Hindlimb muscle (tissue), 1 donor: ENCODE measurements around the gene GALNT16. TPM values are rescaled to one million over a fixed set of nuclear protein-coding genes. Genes with fewer than 3 reads are reported as not detected.
"Not testable (repeated sequence)": the region's sequence is repeated elsewhere in the genome, so short reads cannot be mapped to it uniquely, and the experiment has no call there.

Experiments
- DNase-seq: peaks from one replicate; pipeline ENCODE4 v3.0.0-alpha.2; 2013
- polyA plus RNA-seq: library from polyadenylated mRNA; unstranded; fragments of 120-200 nt; gene quantifications from one replicate; pipeline ENCODE4 v1.2.1, GENCODE V29; 2013; ENCODE audit not compliant: insufficient read length

Gene GALNT16
- polyA plus RNA-seq, 1 donor = 25.7 TPM

DNA sequence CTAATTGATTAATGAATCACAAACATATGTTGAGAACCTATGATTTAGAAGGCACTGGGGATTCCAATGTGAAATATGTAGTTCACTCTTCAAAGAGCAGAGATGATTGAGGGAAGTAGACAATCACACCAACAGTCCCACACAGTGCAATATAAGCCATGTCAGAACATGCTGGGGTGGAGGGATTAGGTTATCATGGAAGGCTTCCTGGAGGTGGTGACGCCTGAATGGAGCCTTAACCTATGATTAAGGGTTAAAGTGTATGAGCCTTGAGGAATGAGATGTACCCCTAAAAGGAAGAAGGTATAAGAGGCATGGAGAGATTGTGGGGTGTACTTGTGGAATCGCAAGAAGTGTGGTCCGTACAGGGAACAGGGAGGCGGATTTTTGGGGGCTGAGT lies 106.8 kb downstream of the GALNT16 start:
- no peak for DNase-seq

DNA sequence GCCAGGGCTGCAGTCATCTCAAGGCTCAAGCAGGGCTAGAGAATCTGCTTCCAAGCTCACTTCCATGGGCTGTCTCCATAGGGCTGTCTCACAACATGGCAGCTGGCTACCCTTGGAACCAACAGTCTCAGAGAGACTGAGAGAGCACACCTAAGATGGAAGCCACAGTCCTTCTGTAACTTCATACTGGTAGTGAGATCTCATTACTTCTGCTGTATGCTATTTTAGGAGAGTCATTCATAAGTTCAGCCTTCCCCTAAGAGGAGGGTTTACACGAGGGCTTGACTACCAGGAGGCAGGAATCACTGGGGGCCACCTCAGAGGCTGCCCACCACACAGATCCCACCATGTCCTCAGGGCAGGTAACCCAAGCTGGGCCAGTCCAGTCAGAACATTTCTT lies 108.4 kb downstream of the GALNT16 start:
- DNase-seq = no peak

DNA sequence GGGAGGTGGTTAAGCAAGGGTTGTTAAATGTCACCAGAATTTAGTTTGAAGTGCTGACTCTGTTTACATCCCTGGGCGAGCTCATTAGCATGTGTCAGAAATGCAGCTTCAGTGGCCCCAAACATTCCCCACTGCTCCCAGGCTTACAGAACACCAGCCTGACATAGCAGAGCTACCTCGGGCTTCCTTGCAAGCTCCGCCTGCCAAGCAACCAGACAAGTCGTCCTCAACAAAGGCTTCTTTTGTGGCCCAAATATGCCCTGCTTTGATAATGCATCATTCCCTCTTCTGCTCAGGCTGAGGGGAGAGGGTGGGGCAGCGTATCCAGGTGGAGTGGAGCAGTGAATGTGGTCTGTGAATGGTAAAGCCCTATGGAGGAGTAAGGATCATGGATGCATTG lies 110.1 kb downstream of the GALNT16 start:
- DNase-seq = no peak

DNA sequence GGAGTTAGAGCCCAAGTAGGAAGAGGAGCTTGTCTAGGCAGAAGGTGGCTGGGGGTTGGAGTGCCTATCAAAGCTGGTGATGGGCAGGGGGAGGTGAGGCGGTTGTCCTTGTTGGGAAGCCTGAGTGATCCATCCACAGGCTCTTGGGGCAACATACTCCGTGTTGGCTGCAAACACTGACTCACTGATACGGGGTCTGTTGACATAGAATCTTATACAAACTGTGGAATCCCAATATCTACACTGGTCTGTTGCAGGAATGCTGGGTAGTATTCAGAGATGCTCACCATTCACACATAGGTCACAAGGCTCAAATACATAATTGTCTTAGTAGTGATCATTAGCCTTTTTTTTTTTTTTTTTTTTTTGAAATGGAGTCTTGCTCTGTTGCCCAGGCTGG lies 112.2 kb downstream of the GALNT16 start:
- no peak for DNase-seq

DNA sequence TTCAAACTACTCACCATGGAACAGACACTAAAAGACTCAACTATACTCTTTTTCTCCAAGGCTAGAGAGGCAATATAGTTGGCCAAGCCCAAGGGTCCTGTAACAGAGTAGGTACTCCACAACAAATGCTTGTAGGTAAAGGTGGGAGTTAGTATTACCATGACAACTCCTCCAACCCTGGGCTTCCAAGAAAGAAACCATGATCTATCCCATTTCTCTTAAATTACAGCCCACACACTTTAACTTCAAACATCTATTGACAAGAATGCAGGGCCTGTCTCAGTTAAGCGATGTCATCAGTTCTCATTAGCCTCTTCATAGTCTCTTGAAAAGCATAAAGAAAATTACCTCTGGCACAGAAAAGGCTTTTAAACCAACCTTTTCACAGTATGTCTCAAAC lies 113.1 kb downstream of the GALNT16 start:
- no peak for DNase-seq

DNA sequence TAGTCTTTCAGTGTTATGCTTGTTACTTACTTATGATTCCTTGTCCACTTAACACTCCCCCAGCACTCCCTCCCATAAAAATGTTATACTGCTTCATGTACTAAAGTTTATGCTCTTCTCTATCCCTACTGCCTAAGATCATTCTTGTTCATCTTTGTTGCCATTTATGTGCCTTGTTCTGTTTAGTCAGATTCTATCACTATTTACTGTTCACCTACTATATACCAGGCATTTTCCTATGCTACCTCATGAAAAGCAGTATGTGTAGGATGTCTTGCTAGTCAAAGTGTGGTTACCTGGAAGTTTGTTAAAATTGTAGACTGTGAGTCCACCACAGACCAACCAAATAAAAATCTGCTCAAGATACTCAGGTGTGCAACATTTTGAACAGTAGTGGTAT lies 114.3 kb downstream of the GALNT16 start:
- no peak for DNase-seq

DNA sequence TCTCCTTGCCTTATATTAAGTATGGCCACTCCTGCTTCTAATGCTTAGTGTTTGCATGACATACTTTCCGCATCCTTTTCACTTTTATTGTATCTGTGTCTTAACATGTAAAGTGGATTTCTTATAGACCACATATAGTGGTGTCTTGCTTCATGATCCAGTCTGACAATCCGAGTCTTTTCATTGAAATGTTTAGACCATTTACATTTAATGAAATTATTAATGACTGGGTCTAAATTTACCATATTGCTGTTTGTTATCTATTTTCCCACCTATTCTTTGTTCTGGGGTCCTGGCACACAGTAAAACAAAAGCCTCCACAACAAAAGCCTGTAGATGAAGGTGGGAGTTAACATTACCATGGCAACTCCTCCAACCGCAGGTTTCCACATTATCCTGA lies 115.2 kb downstream of the GALNT16 start:
- no peak for DNase-seq

DNA sequence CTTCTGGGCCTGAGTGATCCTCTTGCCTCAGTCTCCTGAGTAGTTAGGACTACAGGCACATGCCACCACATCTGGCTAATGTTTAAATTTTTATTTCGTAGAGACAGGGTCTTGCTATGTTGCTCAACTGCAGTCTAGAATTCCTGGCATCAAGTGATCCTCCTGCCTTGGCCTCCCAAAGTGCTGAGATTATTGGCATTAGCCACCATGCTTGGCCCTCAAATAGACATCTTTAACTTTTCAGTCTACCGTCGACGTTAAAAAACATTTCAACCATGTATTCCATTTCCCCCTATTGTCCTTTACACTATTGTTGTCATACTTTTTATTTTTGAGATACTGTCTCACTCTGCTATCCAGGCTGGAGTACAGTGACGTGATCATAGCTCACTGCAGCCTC lies 115.8 kb downstream of the GALNT16 start:
- no peak for DNase-seq

DNA sequence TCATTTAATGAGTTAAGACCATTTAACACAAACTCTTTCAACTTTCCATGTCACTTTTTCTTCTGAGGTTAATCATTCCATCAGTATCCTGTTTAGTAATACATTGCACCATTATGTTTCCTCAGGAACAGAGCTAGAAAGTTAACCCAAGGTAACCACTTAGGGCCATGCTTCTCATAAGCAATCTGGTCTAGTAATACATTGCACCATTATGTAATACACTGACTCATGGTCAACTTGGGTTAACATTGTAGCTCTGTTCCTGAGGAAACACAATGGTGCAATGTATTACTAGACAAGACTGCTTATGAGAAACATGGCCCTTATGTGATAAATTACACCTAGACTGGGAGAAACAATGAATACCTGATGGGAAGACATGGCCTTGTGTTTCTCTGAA lies 116.5 kb downstream of the GALNT16 start:
- no peak for DNase-seq

DNA sequence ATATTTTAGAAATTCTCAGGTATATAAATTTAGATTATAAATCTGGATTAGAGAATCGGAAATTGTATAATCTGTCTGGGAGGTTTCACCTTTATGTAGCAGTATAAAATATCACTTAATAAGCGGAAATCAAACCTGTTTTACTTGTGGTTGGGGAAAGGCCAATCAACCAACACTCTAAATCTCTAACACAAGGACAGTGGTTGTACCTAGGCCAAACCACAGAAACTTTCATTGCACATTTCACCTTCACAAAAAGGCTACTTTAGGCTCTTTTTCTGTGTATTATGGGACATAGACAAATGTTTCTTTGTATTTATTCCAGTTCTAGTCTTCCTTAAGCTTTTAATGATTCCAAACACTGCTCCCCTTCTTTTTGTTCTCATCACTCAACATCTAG lies 118.3 kb downstream of the GALNT16 start:
- no peak for DNase-seq

DNA sequence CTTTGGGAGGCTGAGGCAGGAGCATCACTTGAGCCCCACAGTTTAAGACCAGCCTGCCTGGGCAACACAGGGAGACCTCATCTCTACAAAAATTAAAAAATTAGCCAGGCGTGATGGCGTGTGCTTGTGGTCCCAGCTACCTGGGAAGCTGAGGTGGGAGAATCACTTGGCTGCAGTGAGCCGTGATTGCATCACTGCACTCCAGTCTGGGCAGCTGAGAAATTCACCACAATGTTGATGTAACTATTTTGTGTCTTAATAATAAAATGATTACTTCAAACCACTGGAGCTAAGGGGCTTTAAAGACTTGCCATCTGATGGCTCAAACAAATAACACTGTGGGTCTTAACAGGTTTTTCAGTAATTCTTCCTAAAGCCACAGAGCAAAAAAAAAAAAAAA lies 127.4 kb downstream of the GALNT16 start:
- no peak for DNase-seq

DNA sequence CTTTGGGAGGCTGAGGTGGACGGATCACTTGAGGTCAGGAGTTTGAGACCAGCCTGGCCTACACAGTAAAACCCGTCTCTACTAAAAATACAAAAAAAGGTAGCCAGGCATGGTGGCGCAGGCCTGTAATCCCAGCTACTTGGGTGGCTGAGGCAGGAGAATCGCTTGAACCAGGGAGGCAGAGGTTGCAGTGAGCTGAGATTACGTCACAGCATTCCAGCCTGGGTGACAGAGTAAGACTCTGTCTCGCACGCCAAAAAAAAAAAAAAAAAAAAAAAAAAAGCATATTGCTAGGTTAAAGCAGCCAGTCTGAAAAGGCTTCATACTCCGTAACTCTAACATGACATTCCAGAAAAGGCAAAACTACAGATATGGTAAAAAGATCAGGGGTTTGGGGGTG lies 131.4 kb downstream of the GALNT16 start:
- DNase-seq = not testable (repeated sequence)

DNA sequence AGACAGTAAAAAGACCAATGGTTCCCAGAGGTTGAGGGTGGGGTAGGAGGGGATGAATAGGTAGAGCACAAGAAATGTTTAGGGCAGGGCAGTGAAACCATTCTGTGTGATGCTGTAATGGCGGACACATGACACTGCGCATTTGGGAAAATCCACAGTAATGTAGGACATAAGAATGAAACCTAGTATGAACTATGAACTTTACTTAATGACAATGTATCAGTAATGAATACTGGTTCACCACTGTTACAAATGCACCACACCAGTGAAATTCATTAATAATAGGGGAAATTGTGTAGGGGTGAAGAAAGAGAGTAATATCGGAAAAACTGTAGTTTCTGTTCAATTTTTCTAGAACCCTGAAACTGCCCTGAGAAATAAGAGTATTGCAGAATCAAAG lies 132.5 kb downstream of the GALNT16 start:
- DNase-seq = no peak

DNA sequence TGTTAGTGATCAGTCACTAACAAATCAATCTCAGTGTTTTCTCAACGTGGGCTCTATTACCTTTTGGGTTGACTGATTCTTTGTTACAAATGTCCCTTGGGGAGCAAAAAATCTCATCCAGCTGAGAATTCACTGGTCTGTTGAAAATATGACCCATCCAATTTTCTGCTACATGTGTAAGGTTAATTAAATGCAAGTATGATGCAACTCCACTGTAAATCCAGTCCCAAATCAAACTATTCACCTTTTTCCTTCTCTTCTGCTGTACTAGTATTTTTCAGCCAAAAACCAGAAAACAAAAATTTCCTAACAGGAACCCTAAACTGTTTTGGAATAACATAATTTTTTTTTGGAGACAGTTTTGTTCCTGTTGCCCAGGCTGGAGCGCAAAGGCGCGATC lies 136.0 kb downstream of the GALNT16 start:
- DNase-seq = no peak

DNA sequence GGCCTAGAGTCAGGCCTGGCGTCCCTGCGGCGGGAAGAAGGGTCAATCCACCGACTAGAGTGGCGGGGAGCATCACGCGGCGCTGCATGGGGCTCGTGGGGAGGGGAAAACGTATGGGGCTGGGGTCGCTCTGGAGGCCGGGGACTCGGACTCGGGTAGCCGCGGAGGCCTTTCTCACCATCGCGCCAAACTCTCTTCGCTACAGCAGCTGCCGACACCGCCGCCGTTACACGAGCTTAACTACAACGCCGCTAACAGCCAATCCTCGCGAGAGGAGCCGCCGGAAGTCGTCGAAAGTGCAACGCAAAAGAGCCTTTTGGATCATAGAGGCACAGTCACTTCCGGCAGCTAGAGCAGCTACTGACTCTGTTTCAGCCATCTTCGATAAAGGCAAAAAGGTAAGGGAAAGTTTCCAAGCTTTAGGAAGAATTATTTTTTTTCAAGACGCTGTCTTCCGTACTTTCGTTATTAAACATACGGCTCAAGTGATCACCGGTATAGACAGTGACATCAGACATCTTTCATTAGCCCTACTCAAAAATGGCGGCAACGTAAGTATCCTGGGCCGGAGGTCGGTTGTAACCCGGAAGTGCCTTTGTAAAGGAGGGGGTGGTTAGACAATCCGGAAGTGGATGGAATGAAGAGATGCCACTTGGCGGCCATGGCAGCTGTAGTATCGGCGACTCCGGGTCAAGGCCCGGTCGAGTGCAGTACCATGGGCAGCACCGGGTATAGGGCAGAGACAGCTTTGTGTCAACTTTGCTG lies 138.3 kb downstream of the GALNT16 start, which contains the start of the genes ERH and SLC39A9:
TSS of gene ERH (minus strand) at position 247 of the 765 bp plus-strand sequence. CDS start at position 181, 66 bp downstream.
TSS of gene SLC39A9 (plus strand) at position 640 of the 765 bp plus-strand sequence. CDS start 678 bp downstream, outside the sequence.
- DNase-seq = peak; percentile 96

DNA sequence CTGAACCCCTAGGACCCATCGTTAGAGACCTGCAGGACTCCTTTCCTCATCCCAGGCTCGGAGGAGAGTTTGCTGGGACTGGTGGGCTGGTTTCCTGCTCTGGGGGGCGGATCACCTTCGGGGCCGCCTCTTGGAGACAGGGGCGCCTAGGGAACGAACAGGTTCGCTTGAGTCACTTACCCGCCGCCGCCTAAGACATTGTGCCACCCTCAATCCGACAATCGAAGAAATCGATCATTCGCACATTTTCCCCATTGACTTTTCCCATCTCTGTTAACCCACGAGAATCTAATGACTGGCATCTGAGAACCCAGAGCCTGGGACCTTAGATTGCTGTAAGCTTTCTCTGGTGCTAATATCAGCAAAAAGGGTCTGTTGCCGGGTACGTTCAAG lies 138.9 kb downstream of the GALNT16 start:
- peak; percentile 3 for DNase-seq

DNA sequence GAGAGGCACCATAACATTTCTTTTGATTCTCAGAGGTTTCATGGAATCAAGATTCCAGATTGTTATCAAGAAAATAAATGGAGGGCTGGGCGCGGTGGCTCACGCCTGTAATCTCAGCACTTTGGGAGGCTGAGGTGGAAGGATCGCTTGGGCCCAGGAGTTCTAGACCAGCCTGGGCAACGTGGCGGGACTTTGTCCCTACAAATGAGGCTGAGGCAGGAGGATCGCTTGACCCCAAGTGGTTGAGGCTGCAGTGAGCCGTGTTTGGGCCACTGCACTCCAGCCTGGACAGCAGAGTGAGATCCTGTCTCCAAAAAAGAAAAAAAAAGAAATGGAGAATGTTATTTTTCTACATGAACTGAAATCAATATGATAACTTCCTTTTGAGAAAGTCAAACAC lies 139.8 kb downstream of the GALNT16 start:
- DNase-seq = no peak

DNA sequence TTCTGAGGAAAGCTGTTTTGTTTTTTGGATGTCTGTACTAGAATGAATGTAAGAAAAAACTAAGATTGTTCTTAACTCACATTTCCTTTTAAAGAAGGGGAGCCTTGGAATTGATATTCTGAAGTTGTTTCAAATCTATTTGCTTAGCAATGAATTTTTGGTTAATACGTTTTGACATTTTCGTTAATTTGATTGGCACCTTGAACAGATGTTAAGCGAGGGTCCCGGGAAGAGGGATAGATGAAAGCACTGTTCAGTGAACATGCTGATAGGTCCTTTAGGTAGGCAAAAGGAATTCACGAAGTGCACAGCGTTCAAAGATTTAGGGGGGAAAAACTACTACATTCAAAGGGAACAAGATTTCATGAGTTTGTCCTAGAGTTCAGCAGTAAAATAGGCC lies 140.2 kb downstream of the GALNT16 start:
- no peak for DNase-seq

DNA sequence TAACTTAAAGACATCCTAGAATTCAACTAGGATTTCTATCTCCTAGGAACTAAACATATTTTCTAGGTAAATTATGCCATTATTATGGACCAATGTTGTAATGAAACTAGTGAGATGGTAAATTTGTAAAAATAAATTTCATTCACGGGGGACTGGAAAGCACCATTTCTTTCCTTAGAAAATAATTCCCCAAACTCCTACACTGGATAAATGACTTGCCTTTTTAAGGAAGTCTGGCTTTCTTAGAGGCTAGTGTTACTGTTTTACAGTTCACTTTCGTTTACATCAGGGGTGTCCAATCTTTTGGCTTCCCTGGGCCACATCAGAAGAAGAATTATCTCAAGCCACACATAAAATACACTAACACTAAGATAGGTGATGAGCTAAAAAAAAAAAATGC lies 141.9 kb downstream of the GALNT16 start:
- no peak for DNase-seq

DNA sequence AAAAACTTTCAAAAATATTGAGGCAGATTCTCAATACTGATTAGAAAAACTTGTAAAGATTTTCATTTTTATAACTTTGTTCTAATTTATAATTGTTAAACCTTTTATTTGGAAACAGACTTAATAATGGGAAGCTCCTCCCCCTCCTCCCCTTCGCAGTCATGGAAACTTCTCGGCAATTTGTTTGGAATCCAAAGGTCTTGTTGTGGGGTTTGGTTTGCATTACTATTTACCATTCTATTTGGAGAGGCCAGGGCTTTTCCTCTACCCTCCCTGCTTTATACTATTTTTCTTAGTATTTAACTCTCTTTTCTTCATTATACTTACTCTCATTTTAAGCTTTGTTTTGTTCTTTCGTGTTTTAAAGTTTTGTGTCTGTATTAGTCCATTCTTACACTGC lies 144.5 kb downstream of the GALNT16 start:
- no peak for DNase-seq

DNA sequence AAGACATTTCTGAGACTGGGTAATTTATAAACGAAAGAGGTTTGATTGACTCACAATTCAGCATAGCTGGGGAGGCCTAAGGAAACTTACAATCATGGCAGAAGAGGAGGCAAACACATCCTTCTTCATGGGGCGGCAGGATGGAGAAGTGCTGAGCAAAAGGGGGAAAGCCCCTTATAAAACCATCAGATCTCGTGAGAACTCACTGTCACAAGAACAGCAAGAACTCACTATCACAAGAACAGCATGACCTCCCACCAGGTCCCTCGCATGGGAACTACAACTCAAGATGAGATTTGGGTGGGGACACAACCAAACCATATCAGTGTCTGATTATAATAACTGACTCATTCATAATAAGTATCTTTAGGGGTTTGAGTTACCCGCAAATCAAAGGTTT lies 144.9 kb downstream of the GALNT16 start:
- DNase-seq = no peak

DNA sequence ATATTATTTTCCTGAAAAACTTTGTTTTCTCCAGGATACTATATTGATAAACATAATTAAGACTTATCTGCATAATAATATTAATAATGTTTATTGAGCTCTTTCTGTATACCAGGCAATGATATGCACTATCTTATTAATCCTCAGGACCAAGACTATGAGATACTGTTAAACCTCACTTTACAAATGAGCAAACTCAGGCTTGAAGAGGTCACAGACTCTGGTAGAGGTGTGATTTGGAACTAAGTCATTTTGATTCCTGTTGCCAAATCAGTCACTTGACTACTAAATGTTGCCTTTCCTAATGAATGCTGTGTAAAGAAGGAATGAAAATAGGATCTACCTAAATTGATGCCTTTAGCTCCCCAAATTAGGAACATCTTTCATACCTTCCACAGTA lies 145.8 kb downstream of the GALNT16 start:
- no peak for DNase-seq
